H9 (cell line): ENCODE results near the gene PBX4. TPM values are rescaled to one million over a fixed set of nuclear protein-coding genes. Genes with fewer than 3 reads are reported as not detected.

Experiments
- DNase-seq: peaks from one replicate; pipeline ENCODE4 v3.0.0-alpha.2; 2017
- H2AFZ ChIP-seq: one replicate; pipeline ENCODE4 v1.6.1; 2013; ENCODE audit warnings: mild to moderate bottlenecking, low read length, control low read depth, moderate library complexity
- H2AK5ac ChIP-seq: 2 replicates; pipeline ENCODE4 v1.6.1; 2013; ENCODE audit warnings: low read length, control low read depth, mixed read lengths; ENCODE audit not compliant: insufficient read length
- H2BK120ac ChIP-seq: one replicate; pipeline ENCODE4 v1.6.1; 2013; ENCODE audit warnings: low read depth, mild to moderate bottlenecking, low read length, control low read depth, inconsistent platforms; ENCODE audit not compliant: poor library complexity, severe bottlenecking
- H2BK12ac ChIP-seq: 2 replicates; pipeline ENCODE4 v1.6.1; 2013; ENCODE audit warnings: low read length, control low read depth, mixed read lengths, low read depth; ENCODE audit not compliant: insufficient read length
- H2BK15ac ChIP-seq: 2 replicates; pipeline ENCODE4 v1.6.1; 2013; ENCODE audit warnings: low read depth, low read length, control low read depth
- H2BK20ac ChIP-seq: one replicate; pipeline ENCODE4 v1.6.1; 2013; ENCODE audit warnings: low read depth, mild to moderate bottlenecking, low read length, control low read depth, inconsistent platforms; ENCODE audit not compliant: poor library complexity, severe bottlenecking
- H2BK5ac ChIP-seq: 2 replicates; pipeline ENCODE4 v1.6.1; 2013; ENCODE audit warnings: low read length, control low read depth, mixed read lengths; ENCODE audit not compliant: insufficient read length
- H3K14ac ChIP-seq: 2 replicates; pipeline ENCODE4 v1.6.1; 2013; ENCODE audit warnings: low read length, control low read depth; ENCODE audit not compliant: insufficient read depth
- H3K18ac ChIP-seq: 2 replicates; pipeline ENCODE4 v1.6.1; 2013; ENCODE audit warnings: low read depth, mild to moderate bottlenecking, mixed read lengths, low read length, control low read depth; ENCODE audit not compliant: insufficient read length
- H3K23ac ChIP-seq: 2 replicates; pipeline ENCODE4 v1.6.1; 2013; ENCODE audit warnings: low read length, control low read depth, mixed read lengths, low read depth; ENCODE audit not compliant: insufficient read length
- H3K23me2 ChIP-seq: 2 replicates; pipeline ENCODE4 v1.6.1; 2013; ENCODE audit warnings: low read depth, mild to moderate bottlenecking, mixed read lengths, low read length, control low read depth; ENCODE audit not compliant: insufficient read length, poor library complexity, severe bottlenecking
- H3K27ac ChIP-seq: 2 replicates; pipeline ENCODE4 v1.5.1; 2013; ENCODE audit warnings: low read length, control low read depth, mixed read lengths, low read depth; ENCODE audit not compliant: insufficient read length
- H3K27me3 ChIP-seq: 2 replicates; pipeline ENCODE4 v1.6.1; 2013; ENCODE audit warnings: low read length, control low read depth, inconsistent platforms; ENCODE audit not compliant: insufficient read depth
- H3K4ac ChIP-seq: 2 replicates; pipeline ENCODE4 v1.6.1; 2013; ENCODE audit warnings: low read depth, mild to moderate bottlenecking, control low read depth, inconsistent platforms, low read length, moderate library complexity
- H3K4me1 ChIP-seq: 2 replicates; pipeline ENCODE4 v1.6.1; 2013; ENCODE audit warnings: low read length, control low read depth, inconsistent platforms; ENCODE audit not compliant: insufficient read depth
- H3K4me2 ChIP-seq: 2 replicates; pipeline ENCODE4 v1.6.1; 2013; ENCODE audit warnings: low read length, control low read depth, mixed read lengths; ENCODE audit not compliant: insufficient read length, insufficient read depth
- H3K56ac ChIP-seq: 2 replicates; pipeline ENCODE4 v1.6.1; 2013; ENCODE audit warnings: low read depth, mild to moderate bottlenecking, mixed read lengths, low read length, control low read depth; ENCODE audit not compliant: insufficient read length
- H3K79me1 ChIP-seq: 2 replicates; pipeline ENCODE4 v1.6.1; 2013; ENCODE audit warnings: low read depth, mild to moderate bottlenecking, moderate library complexity, low read length, control low read depth, inconsistent platforms; ENCODE audit not compliant: insufficient read depth, poor library complexity, severe bottlenecking
- H3K79me2 ChIP-seq: 2 replicates; pipeline ENCODE4 v1.6.1; 2013; ENCODE audit warnings: low read length, control low read depth, inconsistent platforms; ENCODE audit not compliant: insufficient read depth
- H3K9ac ChIP-seq: 2 replicates; pipeline ENCODE4 v1.6.1; 2013; ENCODE audit warnings: low read length, control low read depth, mixed read lengths; ENCODE audit not compliant: insufficient read length; ENCODE audit errors: extremely low read depth
- H3K9me3 ChIP-seq: one replicate; pipeline ENCODE4 v1.6.1; 2013; ENCODE audit warnings: low read depth, low read length, inconsistent platforms; ENCODE audit not compliant: control insufficient read depth
- H3T11ph ChIP-seq: one replicate; pipeline ENCODE4 v1.6.1; 2013; ENCODE audit warnings: mild to moderate bottlenecking, low read length, control low read depth, inconsistent platforms
- H4K20me1 ChIP-seq: one replicate; pipeline ENCODE4 v1.6.1; 2013; ENCODE audit not compliant: control insufficient read depth, insufficient read length, insufficient read depth
- H4K5ac ChIP-seq: 2 replicates; pipeline ENCODE4 v1.6.1; 2013; ENCODE audit warnings: low read depth, mild to moderate bottlenecking, mixed read lengths, low read length, control low read depth; ENCODE audit not compliant: insufficient read length
- H4K8ac ChIP-seq: replicated peaks from 2 replicates; pipeline ENCODE4 v1.6.1; 2013; ENCODE audit warnings: low read length, control low read depth, mixed read lengths, low read depth; ENCODE audit not compliant: insufficient read length
- H4K91ac ChIP-seq: 2 replicates; pipeline ENCODE4 v1.6.1; 2013; ENCODE audit warnings: low read depth, mild to moderate bottlenecking, moderate library complexity, mixed read lengths, low read length, control low read depth; ENCODE audit not compliant: insufficient read length
- H3K27ac Mint-ChIP-seq, 3 experiments: 2 replicates in 2 of 3; 3 replicates in 1 of 3; pipeline ENCODE4 v1.8.0; 2020 to 2021; ENCODE audit warnings: mixed read lengths in 3 of 3, mild to moderate bottlenecking in 1 of 3, moderate library complexity in 1 of 3
- H3K27me3 Mint-ChIP-seq: 2 replicates; pipeline ENCODE4 v1.8.0; 2021; ENCODE audit warnings: low read depth, mild to moderate bottlenecking, moderate library complexity, mixed read lengths
- H3K36me3 Mint-ChIP-seq, 3 experiments: 2 replicates in 2 of 3; 3 replicates in 1 of 3; pipeline ENCODE4 v1.8.0; 2020 to 2021; ENCODE audit warnings: low read depth in 3 of 3, mixed read lengths in 3 of 3; ENCODE audit not compliant: insufficient read depth in 1 of 3
- H3K4me1 Mint-ChIP-seq, 2 experiments: 2 replicates each; pipeline ENCODE4 v1.8.0; 2020; ENCODE audit warnings: mixed read lengths in 2 of 2
- H3K4me3 Mint-ChIP-seq, 2 experiments: 2 replicates in 1 of 2; 3 replicates in 1 of 2; pipeline ENCODE4 v1.8.0; 2020 to 2021; ENCODE audit warnings: mild to moderate bottlenecking in 2 of 2, mixed read lengths in 2 of 2, moderate library complexity in 1 of 2
- H3K9me3 Mint-ChIP-seq, 2 experiments: 2 replicates in 1 of 2; 3 replicates in 1 of 2; pipeline ENCODE4 v1.8.0; 2020; ENCODE audit warnings: mild to moderate bottlenecking in 2 of 2, mixed read lengths in 2 of 2, moderate library complexity in 1 of 2
- CTCF ChIP-seq: fragments of 200-600 bp; sonication (generic); conservative IDR thresholded peaks from 3 replicates; pipeline ENCODE4 v1.8.0; 2021; ENCODE audit warnings: antibody characterized with exemption, mild to moderate bottlenecking
- WGBS: extraction: QIAGEN DNeasy Blood & Tissue Kit; methylation state at CpG from one replicate; pipeline ENCODE4 v1.1.7; 2013; ENCODE audit warnings: missing lambda C conversion rate, low lambda C conversion rate, mixed read lengths; ENCODE audit not compliant: insufficient read length; ENCODE audit errors: extremely low coverage; 5-methylcytosine and 5-hydroxymethylcytosine counted together
- total RNA-seq: library from RNA; stranded (reverse); gene quantifications from 2 replicates; pipeline ENCODE4 v1.2.1, GENCODE V29; 2021

Gene PBX4
- total RNA-seq, 1 experiment from 2014 or later: 3.3 TPM

GRCh38 chr19:19542507-19542906 is 76.0 kb downstream of the PBX4 start:
- no peak for DNase-seq
- no peak overlapping the region for H2BK15ac ChIP-seq
- H3K18ac ChIP-seq: no peak overlapping the region
- no peak overlapping the region for H2BK12ac ChIP-seq
- H3K4ac ChIP-seq: no peak overlapping the region
- Mint-ChIP-seq H3K4me3 (no peak overlapping the region), H3K27ac (no peak overlapping the region; a peak in 1 of 7 replicates), H3K36me3 (peaks cover 2 to 4% (median 2%) of the 10 kb centered on the region in 3 experiments; a peak in 4 of 7 replicates), H3K27me3 (peaks cover 25% of the 10 kb centered on the region), H3K4me1 (peaks cover 7 to 15% of the 10 kb centered on the region in 2 experiments), H3K9me3 (no peaks in the 10 kb centered on the region)
- TF ChIP-seq CTCF: no peak
- H3K9me3 ChIP-seq: no peaks in the 10 kb centered on the region
- no peak overlapping the region for H3K9ac ChIP-seq
- no peak overlapping the region for H3K27ac ChIP-seq
- H2AFZ ChIP-seq: no peak overlapping the region
- no peaks in the 10 kb centered on the region for H4K20me1 ChIP-seq
- no peak overlapping the region for H2BK20ac ChIP-seq
- no peak overlapping the region for H4K91ac ChIP-seq
- no peak overlapping the region for H4K8ac ChIP-seq
- H3K4me1 ChIP-seq: no peaks in the 10 kb centered on the region
- H3T11ph ChIP-seq: no peak overlapping the region
- no peak overlapping the region for H3K56ac ChIP-seq
- no CpG with 5 or more reads among the region's 12 CpGs for WGBS
- peaks cover 14% of the 10 kb centered on the region for H3K23me2 ChIP-seq
- H3K27me3 ChIP-seq: peaks cover 2% of the 10 kb centered on the region; the same call in 1 of the 2 replicates
- H2BK5ac ChIP-seq: no peak overlapping the region
- H2AK5ac ChIP-seq: no peak overlapping the region
- no peak overlapping the region for H3K14ac ChIP-seq
- no peaks in the 10 kb centered on the region for H3K79me1 ChIP-seq
- H3K79me2 ChIP-seq: no peaks in the 10 kb centered on the region
- H4K5ac ChIP-seq: no peak overlapping the region
- no peak overlapping the region for H3K4me2 ChIP-seq
- no peak overlapping the region for H3K23ac ChIP-seq
- no peak overlapping the region for H2BK120ac ChIP-seq
